A375 (cell line): Measurements from ENCODE around the gene NEK9. TPM values are rescaled to one million over a fixed set of nuclear protein-coding genes. Genes with fewer than 3 reads are reported as not detected.

Source experiments
- small RNA-seq: library from RNA; depleted of rRNA; stranded (forward); fragments of <200 nt; gene quantifications from one replicate; pipeline ENCODE3, GENCODE V24; 2014
- total RNA-seq: library from RNA; depleted of rRNA; stranded (reverse); fragments of >200 nt; shearing (Covaris generic); gene quantifications from 2 replicates; pipeline ENCODE4 v1.2.3, GENCODE V29; 2014; rRNA removed

Gene NEK9
- total RNA-seq = 19.7 and 19.8 TPM in 2 replicates

GRCh38 chr14:75126679-75127473 is at the start of gene NEK9:
Gene NEK9 (minus strand): TSS chr14:75127048. CDS start chr14:75126921, 127 bp downstream.

GRCh38 chr14:75176142-75176820 is 49.4 kb upstream of the NEK9 start, which contains the start of gene TMED10:
Gene TMED10 (minus strand): TSS chr14:75176612. CDS start chr14:75176579, 33 bp downstream.

GRCh38 chr14:75069121-75069810 is 57.6 kb downstream of the NEK9 start, which contains the start of gene ZC2HC1C:
Gene ZC2HC1C (plus strand): TSS chr14:75069641. CDS start chr14:75070574, 933 bp downstream.

GRCh38 chr14:75063491-75064204 is 63.2 kb downstream of the NEK9 start, which contains the start of gene ACYP1:
Gene ACYP1 (minus strand): TSS chr14:75064024. CDS start chr14:75063553, 471 bp downstream.

GRCh38 chr14:75050852-75051555 is 75.8 kb downstream of the NEK9 start, which contains the start of gene MLH3:
Gene MLH3 (minus strand): TSS chr14:75051467. CDS start chr14:75049655, 1,812 bp downstream.

Small RNA genes lying within 50 kb of the gene (small RNA-seq; reads per million reads assigned to genes)
- gene HIF1AP1 = not detected

Other genes starting within 250 kb of the NEK9 start
- 47.6 and 49.2 TPM in 2 replicates for gene DLST, start 245.1 kb downstream of the NEK9 start, total RNA-seq
- gene RPS6KL1, start 203.8 kb downstream of the NEK9 start, total RNA-seq = 6.9 TPM in 2 replicates
- 3.7 and 5.1 TPM in 2 replicates for gene PGF, start 171.5 kb downstream of the NEK9 start, total RNA-seq
- 96.0 and 113 TPM in 2 replicates for gene EIF2B2, start 124.1 kb downstream of the NEK9 start, total RNA-seq
- 0.45 and 1.4 TPM in 2 replicates for gene MLH3, start 75.6 kb downstream of the NEK9 start, total RNA-seq
- gene ACYP1, start 63.0 kb downstream of the NEK9 start, total RNA-seq = 31.3 and 34.2 TPM in 2 replicates
- 0.21 TPM in 1 of 2 replicates, not detected in the other for gene ZC2HC1C, start 57.4 kb downstream of the NEK9 start, total RNA-seq
- gene TMED10, start 49.6 kb upstream of the NEK9 start, total RNA-seq = 73.4 and 99.5 TPM in 2 replicates
- 44.1 and 52.5 TPM in 2 replicates for gene FOS, start 151.8 kb upstream of the NEK9 start, total RNA-seq